CD4-positive, alpha-beta T cell (primary cell): ENCODE measurements around the gene CTXN1. TPM values are rescaled to one million over a fixed set of nuclear protein-coding genes. Genes with fewer than 3 reads are reported as not detected.
"Not testable (repeated sequence)": the region's sequence is repeated elsewhere in the genome, so short reads cannot be mapped to it uniquely, and the experiment has no call there.

Experiments
- ATAC-seq: fragments of 200-7000 bp; cut with Tn5 transposase; one replicate; pipeline ENCODE4 v1.10.0; 2022; ENCODE audit warnings: mild to moderate bottlenecking; ENCODE audit not compliant: poor library complexity
- CTCF ChIA-PET: fragments of 350-600 bp; sonication (Branson Sonifier 250); formaldehyde crosslinking; loops from one replicate; lab custom pipeline; 2021; ENCODE audit warnings: antibody characterized with exemption, inconsistent platforms; lab: Charles Lee
- POLR2A ChIA-PET: fragments of 350-600 bp; sonication (Branson Sonifier 250); formaldehyde crosslinking; loops from one replicate; lab custom pipeline; 2021; ENCODE audit warnings: antibody characterized with exemption, inconsistent platforms; lab: Charles Lee
- DNase-seq, 14 experiments: peaks; one replicate each; pipeline ENCODE4 v3.0.0-alpha.2; 2013 to 2020; ENCODE audit warnings: mixed read lengths in 2 of 14
- H3K27ac ChIP-seq, 2 donors: one replicate each; pipeline versions ENCODE4 v1.5.1 to v1.7.0; 2013; ENCODE audit warnings: low read length in 2 of 2, low read depth in 1 of 2, mild to moderate bottlenecking in 1 of 2
- H3K27me3 ChIP-seq, 2 experiments: 1 replicate in 1 of 2; 2 replicates in 1 of 2; pipeline versions ENCODE4 v1.6.1 to v1.7.0; 2013; ENCODE audit warnings: low read length in 2 of 2, control low read depth in 1 of 2, mild to moderate bottlenecking in 1 of 2, moderate library complexity in 1 of 2; ENCODE audit not compliant: insufficient read depth in 2 of 2, control insufficient read depth in 1 of 2
- H3K36me3 ChIP-seq: one replicate; pipeline ENCODE4 v1.6.1; 2013; ENCODE audit warnings: low read length, control low read depth; ENCODE audit not compliant: insufficient read depth
- H3K4me1 ChIP-seq: one replicate; pipeline ENCODE4 v1.6.1; 2013; ENCODE audit warnings: low read length, control low read depth; ENCODE audit not compliant: insufficient read depth
- H3K4me3 ChIP-seq: one replicate; pipeline ENCODE4 v1.5.1; 2013; ENCODE audit warnings: mild to moderate bottlenecking, low read length, moderate library complexity
- H3K9me3 ChIP-seq, 2 experiments: 1 replicate in 1 of 2; 2 replicates in 1 of 2; pipeline versions ENCODE4 v1.6.1 to v1.7.0; 2013; ENCODE audit warnings: low read length in 2 of 2, mild to moderate bottlenecking in 2 of 2, control low read depth in 1 of 2, moderate library complexity in 1 of 2; ENCODE audit not compliant: control insufficient read depth in 1 of 2, insufficient read depth in 1 of 2
- H3K27ac Mint-ChIP-seq: one replicate; pipeline ENCODE4 v1.8.0; 2020; ENCODE audit warnings: mixed read lengths
- H3K27me3 Mint-ChIP-seq: one replicate; pipeline ENCODE4 v1.8.0; 2021; ENCODE audit warnings: mixed read lengths
- H3K36me3 Mint-ChIP-seq: one replicate; pipeline ENCODE4 v1.8.0; 2021; ENCODE audit warnings: low read depth, mixed read lengths
- H3K4me1 Mint-ChIP-seq: one replicate; pipeline ENCODE4 v1.8.0; 2021; ENCODE audit warnings: low read depth, mixed read lengths
- H3K4me3 Mint-ChIP-seq: one replicate; pipeline ENCODE4 v1.8.0; 2020; ENCODE audit warnings: mild to moderate bottlenecking, mixed read lengths
- H3K9me3 Mint-ChIP-seq: one replicate; pipeline ENCODE4 v1.8.0; 2020; ENCODE audit warnings: mixed read lengths
- intact Hi-C, 2 experiments: fragments of 100-400 bp; cut with DNase I in 1 of 2; cut with micrococcal nuclease in 1 of 2; formaldehyde crosslinking; loops; one replicate each; pipeline versions ENCODE4 v1.15.1 to v1.9.0; 2023 to 2025; cut with DNase I, micrococcal nuclease
- total RNA-seq, 174 experiments: library from RNA in 2 of 174; stranded (reverse) in 2 of 174; gene quantifications; one replicate each; pipeline ENCODE4 v1.2.3 and lab custom pipeline; 2021 to 2026
- TF ChIP-seq, protein P1 (sequence below): fragments of 200-600 bp; IDR thresholded peaks from one replicate; pipeline ENCODE4 v1.8.0; 2022; ENCODE audit warnings: antibody characterized with exemption, mild to moderate bottlenecking

The CTXN1 gene
- total RNA-seq, 2 experiments from 2014 or later: not detected

- H3K27me3 Mint-ChIP-seq: peaks cover 8% of the 10 kb centered on the region
- no peaks in the 10 kb centered on the region for H3K9me3 Mint-ChIP-seq
- no peak overlapping the region for H3K4me3 Mint-ChIP-seq
- intact Hi-C loops: no loop called here
- Histone ChIP-seq H3K27me3 (peaks cover 12 to 13% of the 10 kb centered on the region in 2 experiments), H3K36me3 (no peaks in the 10 kb centered on the region), H3K4me1 (no peaks in the 10 kb centered on the region), H3K9me3 (peaks cover 0 to 5% of the 10 kb centered on the region in 2 experiments), H3K4me3 (no peak overlapping the region), H3K27ac (no peak overlapping the region)
- ATAC-seq: no peak
- no peak for DNase-seq
- H3K27ac Mint-ChIP-seq: no peak overlapping the region
- H3K4me1 Mint-ChIP-seq: no peaks in the 10 kb centered on the region
- H3K36me3 Mint-ChIP-seq: no peaks in the 10 kb centered on the region
- TF ChIP-seq, protein P1, sequence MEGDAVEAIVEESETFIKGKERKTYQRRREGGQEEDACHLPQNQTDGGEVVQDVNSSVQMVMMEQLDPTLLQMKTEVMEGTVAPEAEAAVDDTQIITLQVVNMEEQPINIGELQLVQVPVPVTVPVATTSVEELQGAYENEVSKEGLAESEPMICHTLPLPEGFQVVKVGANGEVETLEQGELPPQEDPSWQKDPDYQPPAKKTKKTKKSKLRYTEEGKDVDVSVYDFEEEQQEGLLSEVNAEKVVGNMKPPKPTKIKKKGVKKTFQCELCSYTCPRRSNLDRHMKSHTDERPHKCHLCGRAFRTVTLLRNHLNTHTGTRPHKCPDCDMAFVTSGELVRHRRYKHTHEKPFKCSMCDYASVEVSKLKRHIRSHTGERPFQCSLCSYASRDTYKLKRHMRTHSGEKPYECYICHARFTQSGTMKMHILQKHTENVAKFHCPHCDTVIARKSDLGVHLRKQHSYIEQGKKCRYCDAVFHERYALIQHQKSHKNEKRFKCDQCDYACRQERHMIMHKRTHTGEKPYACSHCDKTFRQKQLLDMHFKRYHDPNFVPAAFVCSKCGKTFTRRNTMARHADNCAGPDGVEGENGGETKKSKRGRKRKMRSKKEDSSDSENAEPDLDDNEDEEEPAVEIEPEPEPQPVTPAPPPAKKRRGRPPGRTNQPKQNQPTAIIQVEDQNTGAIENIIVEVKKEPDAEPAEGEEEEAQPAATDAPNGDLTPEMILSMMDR: no peak
- ChIA-PET CTCF (interaction anchor here (1.1 kb wide), 1 partner anchor 28 kb away, joined by 4 read pairs; no protein-coding TSS in a partner anchor), POLR2A (no interaction called here)
Measured at GRCh38 chr19:7897292-7897691, 28.6 kb downstream of the CTXN1 start.

DNA sequence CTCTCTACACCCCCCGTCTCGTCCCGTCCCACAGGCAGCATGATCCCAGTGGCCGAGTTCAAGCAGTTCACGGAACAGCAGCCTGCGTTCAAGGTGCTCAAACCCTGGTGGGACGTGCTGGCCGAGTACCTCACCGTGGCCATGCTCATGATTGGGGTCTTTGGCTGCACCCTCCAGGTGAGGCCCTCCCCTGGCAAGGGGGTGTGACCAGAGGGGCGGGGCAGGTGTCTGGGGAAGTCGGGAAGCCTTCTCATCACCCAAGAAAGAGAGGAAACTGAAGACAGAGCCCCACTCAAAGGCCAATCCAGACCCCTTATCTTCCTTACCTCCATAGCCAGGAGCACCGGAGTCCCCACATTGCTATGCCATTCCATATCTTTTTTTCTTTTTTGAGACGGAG lies 30.4 kb downstream of the CTXN1 start:
- ATAC-seq (no peak), DNase-seq (no peak)
- Mint-ChIP-seq H3K4me1 (no peaks in the 10 kb centered on the region), H3K9me3 (no peaks in the 10 kb centered on the region), H3K36me3 (no peaks in the 10 kb centered on the region), H3K4me3 (no peak overlapping the region), H3K27me3 (peaks cover 12% of the 10 kb centered on the region), H3K27ac (no peak overlapping the region)
- Histone ChIP-seq H3K4me3 (no peak overlapping the region), H3K27me3 (peaks cover 12 to 13% of the 10 kb centered on the region in 2 experiments), H3K4me1 (no peaks in the 10 kb centered on the region), H3K27ac (no peak overlapping the region), H3K9me3 (peaks cover 0 to 5% of the 10 kb centered on the region in 2 experiments), H3K36me3 (no peaks in the 10 kb centered on the region)
- ChIA-PET POLR2A (no interaction called here), CTCF (no interaction called here)
- intact Hi-C loops: no loop called here
- TF ChIP-seq, protein P1: no peak

- H3K4me3 Mint-ChIP-seq: no peak overlapping the region
- Histone ChIP-seq H3K4me3 (no peak overlapping the region), H3K27me3 (peaks cover 12 to 13% of the 10 kb centered on the region in 2 experiments), H3K36me3 (no peaks in the 10 kb centered on the region), H3K27ac (no peak overlapping the region), H3K9me3 (peaks cover 0 to 5% of the 10 kb centered on the region in 2 experiments), H3K4me1 (no peaks in the 10 kb centered on the region)
- no peak for ATAC-seq
- no peaks in the 10 kb centered on the region for H3K9me3 Mint-ChIP-seq
- no peaks in the 10 kb centered on the region for H3K4me1 Mint-ChIP-seq
- intact Hi-C loops: no loop called here
- POLR2A ChIA-PET: no interaction called here
- no peak for DNase-seq
- no peak overlapping the region for H3K27ac Mint-ChIP-seq
- TF ChIP-seq, protein P1: no peak
- no peaks in the 10 kb centered on the region for H3K36me3 Mint-ChIP-seq
- H3K27me3 Mint-ChIP-seq: peaks cover 12% of the 10 kb centered on the region
- CTCF ChIA-PET: no interaction called here
Measured at GRCh38 chr19:7894612-7895309, 31.2 kb downstream of the CTXN1 start.

GRCh38 chr19:7893362-7894101 lies 32.4 kb downstream of the CTXN1 start:
- H3K4me1 ChIP-seq, H3K27ac Mint-ChIP-seq, H3K36me3 ChIP-seq, H3K27ac ChIP-seq, H3K4me3 Mint-ChIP-seq, H3K9me3 Mint-ChIP-seq, DNase-seq, H3K4me3 ChIP-seq, intact Hi-C loops, ATAC-seq, H3K9me3 ChIP-seq, POLR2A ChIA-PET, H3K4me1 Mint-ChIP-seq, H3K36me3 Mint-ChIP-seq, CTCF ChIA-PET: not testable (repeated sequence)
- peaks cover 18% of the 10 kb centered on the region for H3K27me3 Mint-ChIP-seq
- H3K27me3 ChIP-seq: peaks cover 16 to 20% of the 10 kb centered on the region in 2 experiments
